ENCODE data around the gene SYT3.
"Not testable (repeated sequence)": the region's sequence is repeated elsewhere in the genome, so short reads cannot be mapped to it uniquely, and the experiment has no call there.

The SYT3 gene

DNA sequence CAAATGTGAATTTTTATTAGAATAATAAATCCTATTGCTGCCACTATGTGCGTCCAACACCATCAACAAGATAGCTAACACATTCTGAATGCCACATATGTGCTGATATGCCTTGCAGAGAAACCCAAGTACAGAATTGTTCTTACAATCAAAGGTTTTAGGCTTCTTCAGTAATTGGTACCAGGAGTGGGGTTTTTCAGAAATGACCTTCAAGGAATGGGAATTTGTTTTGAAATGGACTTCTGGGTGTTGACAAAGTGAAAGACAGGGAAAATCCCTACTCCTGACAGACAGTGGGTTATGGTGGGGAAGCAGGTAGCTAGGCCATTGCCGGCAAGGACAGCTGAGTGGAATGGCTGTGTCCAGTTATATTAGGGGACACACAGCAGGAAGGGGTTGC is 5.7 kb downstream of the SYT3 start:
- no peak for DNase-seq

DNA sequence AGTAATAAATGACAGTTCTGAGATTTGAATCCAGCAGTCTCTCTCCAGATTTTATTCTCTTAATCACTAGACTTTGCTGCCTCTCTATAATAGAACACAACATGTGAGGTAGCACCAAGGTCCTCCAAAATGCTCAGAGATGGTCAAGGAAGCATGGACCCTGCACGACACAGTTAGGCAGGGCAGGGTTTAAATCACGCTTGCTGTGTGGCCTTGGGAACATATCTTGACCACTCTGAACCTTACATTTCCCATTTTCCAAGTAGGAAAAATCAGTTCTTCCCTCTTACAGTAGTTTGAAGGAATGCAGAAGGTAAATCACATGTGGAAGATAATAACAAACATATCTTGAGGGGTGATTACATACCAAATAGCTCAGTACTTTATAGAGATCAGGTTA is 6.3 kb downstream of the SYT3 start:
- no peak for DNase-seq

DNA sequence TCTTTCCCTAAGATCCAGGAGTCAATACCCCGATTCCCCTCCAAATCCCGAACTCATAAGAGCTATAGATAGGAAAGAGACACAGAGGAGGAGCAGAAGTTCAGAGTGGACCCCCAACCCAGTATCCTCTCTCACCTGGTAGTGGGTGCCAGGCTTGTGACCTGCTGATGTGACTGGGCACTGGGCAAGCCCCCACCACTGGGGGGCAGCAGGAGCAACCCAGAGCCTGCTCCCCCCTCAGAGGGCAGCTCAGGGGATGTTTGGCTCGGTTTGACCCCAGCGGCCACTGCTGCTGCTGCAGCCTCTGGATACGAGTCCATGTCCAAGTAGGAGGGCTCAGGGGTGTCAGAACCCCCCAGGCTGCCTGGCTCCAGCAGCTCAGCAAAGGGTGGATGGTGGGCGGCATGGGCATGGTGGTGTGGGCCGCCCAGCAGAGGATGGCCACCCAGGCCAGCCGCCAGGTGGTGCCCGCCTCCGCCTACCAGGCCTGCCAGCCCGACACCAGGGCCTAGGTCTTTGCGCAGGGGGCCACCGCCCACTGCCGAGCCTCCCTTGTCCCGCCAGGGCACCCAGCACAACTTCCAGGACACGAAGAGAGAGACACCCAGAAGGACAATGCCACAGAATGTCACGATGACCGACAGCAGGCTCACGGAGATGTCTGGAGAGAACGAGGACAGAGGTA is 7.4 kb downstream of the SYT3 start:
- DNase-seq, result no peak

DNA sequence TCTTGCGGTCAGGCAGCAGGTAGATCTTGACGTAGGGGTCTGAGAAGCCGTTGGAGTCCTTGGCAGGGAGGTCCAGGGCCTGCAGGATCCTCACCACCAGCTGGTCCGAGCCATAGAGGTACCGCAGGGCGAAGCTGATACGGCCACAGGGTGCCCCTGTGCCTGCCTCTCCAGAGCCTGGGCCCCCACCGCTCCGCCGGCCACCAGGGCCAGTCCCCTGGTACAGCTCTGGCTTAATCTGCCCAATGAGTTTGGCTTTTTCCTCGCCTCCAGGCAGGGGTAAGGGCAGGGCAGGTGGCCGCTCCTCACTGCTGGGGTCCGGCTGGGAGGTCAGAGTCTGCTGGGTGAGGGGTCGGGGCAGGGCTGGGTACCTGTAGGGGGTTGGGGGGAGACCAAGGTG is 9.9 kb downstream of the SYT3 start:
- no peak for DNase-seq

DNA sequence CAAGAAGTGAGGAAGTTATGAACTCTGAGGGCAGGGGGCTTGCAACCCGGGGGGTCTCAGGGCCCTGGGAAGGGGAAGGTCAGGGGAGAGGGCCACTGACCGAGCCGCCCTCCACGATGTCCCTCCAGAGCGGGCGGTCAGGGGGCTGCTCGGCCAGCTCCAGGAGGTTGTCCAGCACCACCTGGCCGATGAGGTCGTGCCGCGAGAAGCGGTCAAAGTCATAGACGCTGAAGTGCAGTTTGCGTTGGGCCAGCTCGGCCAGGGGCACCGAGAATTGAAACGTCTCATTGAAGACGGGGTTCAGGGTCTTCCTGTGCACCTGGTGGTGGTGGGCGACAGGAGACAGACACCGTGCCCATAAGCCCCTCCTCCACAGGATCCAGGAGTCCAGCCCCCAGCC is 10.5 kb downstream of the SYT3 start:
- DNase-seq, result no peak

DNA sequence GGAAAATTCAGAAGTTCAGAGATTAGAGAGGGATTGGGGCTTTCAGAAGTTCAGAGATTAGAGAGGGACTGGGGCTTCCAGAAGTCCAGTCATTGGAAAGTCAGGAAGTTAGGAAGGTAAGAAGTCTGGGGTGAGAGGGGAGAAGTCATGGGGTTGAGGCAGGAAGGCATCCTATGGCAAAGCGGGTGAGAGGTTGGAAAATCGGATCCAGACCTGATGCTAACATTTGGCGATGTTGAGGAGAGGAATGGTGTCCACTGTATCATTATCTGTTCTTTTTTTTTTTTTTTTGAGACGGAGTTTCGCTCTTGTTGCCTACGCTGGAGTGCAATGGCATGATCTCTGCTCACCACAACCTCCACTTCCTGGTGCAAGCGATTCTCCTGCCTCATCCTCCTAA is 11.1 kb downstream of the SYT3 start:
- no peak for DNase-seq

DNA sequence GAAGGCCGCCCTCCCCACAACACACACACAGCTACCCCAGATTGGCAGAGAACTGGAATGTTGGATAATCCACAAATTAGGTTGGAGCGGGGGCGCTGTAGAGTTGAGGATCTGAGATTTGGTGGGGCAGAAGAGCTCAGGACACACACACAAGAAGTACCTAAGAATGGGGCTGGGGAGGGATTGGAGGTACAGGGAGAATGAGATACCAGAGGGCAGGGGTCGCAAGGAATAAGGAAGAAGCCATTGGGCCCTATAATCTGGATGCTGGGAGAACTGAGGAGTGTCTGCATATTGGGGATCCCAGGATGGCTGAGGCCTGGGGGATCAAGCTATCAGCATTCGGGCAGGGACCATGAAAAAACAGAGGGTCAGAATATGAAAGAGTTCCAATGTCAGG is 11.5 kb downstream of the SYT3 start:
- no peak for DNase-seq

DNA sequence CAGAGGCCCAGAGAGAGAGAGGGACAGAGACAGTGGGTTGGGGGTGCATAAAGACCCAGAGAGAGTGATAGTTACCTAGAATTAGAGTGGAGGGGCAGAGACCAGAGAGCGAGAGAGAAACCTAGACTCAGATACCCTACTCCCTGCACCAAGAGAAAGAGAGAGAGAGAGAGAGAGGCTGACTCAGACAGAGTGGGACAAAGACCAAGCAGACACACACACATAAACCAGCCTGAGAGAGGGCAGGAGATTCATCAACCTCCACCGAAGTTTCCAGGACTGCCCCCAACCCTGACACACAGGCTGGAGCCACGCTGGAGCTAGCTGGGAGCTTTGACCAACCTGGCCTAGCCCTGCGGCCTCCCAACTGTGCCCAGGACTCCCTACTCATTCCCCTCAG is 12.9 kb downstream of the SYT3 start:
- no peak for DNase-seq

DNA sequence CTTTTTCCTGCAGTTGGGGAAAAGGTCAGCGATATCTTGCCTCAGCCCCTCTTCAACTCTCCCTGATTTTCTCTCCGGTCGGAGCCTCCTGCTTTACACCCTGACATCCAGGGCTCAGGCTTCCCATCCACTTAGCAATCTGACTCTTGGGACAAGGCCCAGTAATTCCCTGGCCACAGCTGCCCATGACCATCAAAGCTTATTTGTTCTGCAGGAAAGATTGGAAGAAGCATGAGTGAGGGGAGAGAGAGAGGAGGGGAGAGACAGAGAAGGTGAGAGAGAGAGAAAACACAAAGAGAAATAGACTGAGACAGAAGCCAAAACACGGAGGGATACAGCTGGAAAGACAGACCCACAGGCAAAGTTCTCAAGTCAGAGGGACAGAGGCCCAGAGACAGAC is 13.7 kb downstream of the SYT3 start:
- no peak for DNase-seq

DNA sequence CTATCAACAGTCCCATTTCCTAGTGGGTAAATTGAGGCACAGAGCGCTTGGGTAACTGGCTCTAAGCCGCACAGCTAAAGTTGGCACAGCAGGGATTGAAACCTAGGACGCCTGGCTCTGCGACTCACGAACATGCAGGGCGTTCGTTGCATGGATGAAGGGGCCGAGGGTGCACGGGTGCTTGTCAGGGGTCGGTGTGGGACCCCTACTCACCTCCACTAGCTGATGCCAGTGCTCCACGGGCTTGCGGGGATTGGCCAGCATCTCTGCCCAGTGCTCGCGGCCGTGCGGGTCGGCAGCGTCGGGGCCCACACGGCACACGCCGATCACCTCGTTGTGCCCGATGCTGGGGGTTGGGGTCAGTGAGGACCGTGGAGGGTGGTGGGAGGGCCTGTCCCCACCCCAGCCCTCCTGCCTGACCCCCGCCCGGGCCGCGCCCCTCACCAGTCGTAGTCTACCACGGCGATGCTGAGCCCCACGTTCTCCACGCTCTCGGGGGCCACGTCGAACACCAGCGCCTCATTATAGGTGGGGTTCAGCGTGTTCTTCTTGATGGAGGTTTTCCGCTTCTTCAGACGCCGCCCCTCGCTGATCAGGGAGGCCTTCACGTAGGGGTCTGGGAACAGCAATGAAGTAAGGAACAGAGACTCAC is 14.6 kb downstream of the SYT3 start:
- no peak for DNase-seq

DNA sequence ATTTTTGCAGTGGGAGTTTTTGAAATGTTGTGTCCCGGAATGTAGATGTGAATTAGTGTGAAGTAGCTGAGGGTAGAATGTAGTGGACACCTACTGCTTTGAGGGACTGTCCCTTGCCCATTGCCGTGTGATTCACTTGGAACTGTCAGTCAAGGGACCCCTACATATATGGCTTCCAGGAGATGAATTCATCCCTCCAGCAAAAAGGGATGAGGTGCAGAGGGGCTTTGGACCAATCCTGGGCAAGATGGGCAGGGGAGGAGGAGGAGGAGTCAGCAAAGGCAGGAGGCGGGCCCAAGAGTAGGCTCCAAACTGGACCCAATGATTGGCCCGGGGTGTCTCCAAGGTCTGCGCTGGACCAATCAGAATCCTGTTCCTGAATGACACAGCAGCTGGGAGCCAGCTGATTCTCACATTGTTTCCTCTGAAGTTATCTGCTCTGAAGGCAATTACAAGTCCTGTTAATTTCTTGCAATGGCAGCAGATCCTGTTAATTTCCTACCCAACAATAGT is 19.2 kb downstream of the SYT3 start:
- not testable (repeated sequence) for DNase-seq

DNA sequence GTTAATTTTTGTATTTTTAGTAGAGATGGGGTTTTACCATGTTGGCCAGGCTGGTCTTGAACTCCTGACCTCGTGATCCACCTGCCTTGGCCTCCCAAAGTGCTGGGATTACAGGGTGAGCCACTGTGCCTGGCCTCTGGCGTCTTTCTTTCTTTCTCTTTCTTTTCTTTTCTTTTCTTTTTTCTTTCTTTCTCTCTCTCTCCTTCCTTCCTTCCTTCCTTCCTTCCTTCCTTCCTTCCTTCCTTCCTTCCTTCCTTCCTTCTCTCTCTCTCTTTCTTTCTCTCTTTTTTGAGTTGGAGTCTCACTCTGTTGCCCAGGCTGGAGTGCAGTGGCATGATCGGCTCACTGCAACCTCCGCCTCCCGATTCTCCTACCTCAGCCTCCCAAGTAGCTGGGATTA is 20.5 kb downstream of the SYT3 start:
- DNase-seq, result not testable (repeated sequence)

DNA sequence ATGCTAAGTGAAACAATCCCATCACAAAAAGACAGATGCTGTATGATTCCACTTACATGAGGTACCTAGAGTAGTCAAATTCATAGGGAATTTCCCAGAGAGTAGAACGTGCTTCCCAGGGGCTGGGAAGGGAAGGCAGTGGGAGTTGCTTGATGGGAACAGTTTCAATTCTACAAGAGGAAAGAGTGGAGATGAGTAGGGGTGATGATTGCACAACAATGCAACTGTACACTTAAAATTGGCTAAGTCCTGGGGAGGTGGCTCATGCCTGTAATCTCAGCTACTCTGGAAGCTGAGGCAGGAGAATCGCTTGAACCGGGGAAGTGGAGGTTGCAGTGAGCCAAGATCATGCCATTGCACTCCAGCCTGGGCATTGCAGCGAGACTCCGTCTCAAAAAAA is 21.3 kb downstream of the SYT3 start:
- peak; percentile 13 for DNase-seq

DNA sequence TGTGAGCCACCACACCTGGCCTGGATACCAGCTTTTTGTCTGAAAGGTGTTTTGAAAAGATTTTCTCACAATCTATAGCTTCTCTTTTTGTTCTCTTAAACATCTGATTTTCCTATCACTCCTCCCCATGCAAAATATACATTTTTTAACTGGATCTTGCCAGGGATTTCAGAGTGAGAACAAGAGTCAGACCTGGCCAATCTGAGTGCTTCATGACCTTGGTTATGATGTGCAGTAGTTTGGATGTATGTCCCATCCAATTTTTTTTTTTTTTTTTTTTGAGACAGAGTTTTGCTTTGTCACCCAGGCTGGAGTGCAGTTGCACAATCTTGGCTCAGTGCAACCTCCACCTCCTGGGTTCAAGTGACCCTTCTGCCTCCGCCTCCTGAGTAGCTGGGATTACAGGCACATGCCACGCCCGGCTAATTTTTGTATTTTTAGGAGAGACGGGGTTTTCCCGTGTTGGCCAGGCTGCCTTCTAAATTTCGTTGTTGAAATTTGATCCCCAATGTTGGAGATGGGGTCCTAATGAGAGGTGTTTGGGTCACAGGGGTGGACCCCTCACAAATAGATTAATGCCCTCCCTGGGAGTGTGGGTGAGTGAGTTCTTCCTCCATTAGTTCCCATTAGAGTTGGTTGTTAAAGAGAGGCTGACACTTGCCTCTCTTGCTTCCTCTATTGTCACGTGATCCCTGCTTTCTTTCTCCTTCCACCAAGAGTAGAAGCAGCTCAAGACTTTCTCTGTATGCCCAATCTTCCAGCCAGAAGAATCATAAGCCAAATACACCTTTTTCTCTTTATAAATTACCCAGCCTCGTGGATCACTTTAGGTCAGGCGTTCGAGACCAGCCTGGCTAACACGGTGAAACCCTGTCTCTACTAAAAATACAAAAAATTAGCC is 26.9 kb downstream of the SYT3 start:
- peak; percentile 63 for DNase-seq

DNA sequence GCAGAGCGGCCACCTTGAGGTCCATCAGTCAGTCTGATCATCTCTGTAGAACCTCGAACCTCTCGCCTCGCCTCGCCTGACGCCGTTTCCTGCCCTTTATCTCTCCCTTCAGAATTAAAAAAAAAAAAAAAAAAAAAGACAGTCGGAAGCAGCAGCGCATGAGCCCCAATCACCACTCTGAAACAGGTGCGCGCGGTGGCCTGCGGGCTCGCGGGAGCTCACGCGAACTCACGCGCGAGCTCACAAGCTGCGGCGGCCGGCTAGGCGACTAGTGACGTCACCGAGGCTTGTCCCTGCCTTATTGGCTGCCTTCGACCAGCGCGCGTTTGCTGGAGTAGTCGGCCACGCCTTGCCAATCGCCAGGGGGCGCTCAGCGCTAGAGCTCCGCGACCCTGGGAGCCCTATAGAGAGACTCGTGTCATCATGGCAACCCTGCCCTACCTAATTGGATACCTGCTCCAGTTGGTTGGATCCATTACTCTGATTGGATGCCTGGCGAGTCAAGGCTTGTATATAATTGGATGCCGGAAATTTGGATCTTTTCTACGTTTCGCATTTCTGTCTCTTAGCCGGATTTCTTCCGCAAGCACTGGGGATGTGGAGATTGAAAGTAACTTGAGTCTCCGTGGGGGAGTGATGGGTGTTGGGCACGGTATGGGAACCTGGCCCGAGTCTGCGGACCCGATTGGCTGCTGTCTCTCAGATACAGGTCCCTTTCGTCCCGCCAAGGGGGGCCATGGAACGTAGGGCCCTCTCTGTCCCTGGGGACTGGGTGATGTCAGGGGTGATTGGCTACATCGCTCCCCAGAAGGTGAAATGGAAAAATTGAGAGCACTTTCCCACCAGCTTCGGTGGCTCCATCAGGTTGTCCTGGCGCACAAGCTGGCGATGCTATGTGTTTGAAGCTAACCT is 31.6 kb downstream of the SYT3 start:
- DNase-seq, result peak; percentile 97

DNA sequence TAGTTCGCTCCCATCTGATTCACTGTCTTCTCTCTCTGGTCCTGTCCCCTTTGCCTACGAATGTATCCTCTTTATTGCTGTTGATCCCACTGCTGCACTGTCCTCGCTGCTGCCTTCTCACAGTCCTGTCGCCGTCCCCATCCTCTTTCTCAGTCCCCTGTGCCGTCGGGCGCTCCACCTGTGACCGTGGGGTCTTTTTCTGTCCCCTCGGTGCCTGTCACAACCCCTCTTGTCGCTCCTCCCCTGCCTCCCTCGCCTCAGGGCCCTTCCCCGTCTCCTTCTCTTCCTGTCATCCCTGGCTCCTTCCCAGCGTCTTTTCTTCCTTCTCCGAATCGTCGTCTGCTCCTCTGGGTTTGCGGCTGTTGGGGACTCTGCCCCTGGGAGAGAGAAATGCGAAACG is 32.3 kb downstream of the SYT3 start:
- no peak for DNase-seq

DNA sequence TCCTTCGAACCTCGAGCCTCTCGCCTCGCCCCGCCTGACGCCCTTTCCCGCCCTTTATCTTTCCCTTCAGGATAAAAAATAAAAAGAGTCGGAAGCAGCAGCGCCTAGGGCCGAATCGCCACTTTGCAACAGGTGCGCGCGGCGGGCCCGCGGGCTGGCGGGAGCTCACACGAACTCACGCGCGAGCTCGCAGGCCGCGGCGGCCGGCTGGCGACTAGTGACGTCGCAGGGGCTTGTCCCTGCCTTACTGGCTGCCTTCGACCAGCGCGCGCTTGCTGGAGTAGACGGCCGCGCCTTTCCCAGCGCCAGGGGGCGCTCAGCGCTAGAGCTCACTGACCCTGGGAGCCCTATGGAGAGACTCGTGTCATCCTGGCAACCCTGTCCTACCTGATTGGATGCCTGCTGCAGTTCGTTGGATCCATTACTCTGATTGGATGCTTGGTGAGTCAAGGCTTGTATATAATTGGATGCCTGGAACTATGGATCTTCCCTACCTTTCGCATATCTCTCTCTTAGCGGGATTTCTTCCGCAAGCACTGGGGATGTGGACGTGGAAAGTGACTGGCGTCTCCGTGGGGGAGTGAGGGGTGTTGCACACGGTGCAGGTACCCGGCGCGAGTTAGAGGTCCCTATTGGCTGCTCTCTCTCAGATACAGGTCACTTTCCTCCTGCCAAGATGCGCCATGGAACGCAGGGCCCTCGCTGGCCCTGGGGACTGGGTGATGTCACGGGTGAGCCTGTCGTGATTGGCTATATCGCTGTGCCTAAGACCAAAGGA is 33.4 kb downstream of the SYT3 start:
- peak; percentile 32 for DNase-seq

DNA sequence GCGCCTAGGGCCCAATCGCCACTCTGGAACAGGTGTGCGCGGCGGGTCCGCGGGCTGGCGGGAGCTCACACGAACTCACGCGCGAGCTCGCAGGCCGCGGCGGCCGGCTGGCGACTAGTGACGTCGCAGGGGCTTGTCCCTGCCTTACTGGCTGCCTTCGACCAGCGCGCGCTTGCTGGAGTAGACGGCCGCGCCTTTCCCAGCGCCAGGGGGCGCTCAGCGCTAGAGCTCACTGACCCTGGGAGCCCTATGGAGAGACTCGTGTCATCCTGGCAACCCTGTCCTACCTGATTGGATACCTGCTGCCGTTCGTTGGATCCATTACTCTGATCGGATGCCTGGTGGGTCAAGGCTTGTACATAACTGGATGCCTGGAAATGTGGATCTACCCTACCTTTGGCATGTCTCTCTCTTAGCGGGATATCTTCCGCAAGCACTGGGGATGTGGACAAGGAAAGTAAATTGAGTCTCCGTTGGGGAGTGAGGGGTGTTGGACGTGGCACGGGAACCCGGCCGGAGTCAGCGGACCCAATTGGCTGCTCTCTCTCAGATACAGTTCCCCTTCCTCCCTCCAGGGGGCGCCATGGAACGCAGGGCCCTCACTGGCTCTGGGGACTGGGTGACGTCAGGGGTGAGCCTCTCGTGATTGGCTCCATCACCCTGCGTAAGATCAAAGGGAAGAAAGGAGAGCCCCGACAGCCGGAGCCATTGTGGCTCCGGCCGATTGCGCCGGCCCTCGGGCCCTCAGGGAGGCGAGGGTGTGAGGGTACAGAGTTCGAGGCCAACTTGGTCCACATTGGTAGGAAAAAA is 35.2 kb downstream of the SYT3 start:
- DNase-seq, result not testable (repeated sequence)

DNA sequence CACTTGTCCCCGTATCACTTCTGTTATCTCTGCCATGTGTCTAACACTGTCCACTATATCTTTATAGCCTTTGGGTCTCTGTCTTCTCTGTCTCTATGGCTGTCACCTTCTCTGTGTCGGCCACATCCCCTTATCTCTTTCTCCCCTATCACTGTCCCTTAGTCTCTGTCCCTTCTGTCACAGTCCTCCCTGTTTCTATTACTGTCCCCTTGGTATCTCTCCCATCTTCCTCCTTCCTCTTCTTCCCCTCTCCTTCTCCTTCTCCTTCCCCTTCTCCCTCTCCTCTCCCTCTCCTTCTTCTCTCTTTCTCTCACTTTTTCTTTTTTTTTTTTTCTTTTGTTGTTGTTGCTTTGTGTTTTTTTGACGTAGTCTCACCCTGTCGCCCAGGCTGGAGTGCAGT is 36.7 kb downstream of the SYT3 start:
- no peak for DNase-seq

DNA sequence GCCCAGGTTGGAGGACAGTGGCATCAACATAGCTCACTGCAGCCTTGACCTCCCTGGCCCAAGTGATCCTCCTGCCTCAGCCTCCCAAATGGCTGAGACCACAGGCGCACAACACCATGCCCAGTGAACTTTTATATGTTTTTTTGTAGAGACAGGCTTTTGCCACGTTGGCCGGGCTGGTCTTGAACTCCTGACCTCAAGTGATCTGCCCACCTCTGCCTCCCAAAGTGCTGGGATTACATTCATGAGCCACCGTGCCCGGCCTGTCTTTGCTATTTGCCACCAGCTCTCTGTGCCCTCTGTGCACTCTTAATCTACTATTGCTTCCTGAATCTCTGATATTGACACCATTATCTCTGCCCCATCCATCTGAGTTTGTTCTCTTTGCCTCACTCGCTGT is 37.2 kb downstream of the SYT3 start:
- no peak for DNase-seq

DNA sequence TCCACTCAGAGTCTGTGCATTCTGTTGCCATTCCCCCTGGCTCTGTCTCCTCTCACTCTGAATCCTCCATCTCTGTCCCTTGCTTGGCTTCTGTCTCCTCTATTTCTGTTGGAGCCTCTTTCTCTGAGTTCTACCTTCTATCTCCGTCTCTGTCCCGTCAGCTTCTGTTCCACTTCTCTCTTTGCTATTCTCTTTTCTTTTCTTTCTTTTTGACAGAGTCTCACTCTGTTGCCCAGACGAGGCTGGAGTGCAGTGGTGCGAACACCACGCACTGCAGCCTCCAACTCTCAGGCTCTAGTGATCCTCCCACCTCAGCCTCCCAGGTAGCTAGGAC is 37.6 kb downstream of the SYT3 start:
- no peak for DNase-seq
